NOMO-1 (cell line): ENCODE measurements around the gene MEIS2.

Experiments
- DNase-seq, 2 experiments: peaks; one replicate each; lab custom pipeline; 2025; ENCODE audit not compliant: unreplicated experiment in 2 of 2; lab: John Stamatoyannopoulos, UW

Gene MEIS2

DNA sequence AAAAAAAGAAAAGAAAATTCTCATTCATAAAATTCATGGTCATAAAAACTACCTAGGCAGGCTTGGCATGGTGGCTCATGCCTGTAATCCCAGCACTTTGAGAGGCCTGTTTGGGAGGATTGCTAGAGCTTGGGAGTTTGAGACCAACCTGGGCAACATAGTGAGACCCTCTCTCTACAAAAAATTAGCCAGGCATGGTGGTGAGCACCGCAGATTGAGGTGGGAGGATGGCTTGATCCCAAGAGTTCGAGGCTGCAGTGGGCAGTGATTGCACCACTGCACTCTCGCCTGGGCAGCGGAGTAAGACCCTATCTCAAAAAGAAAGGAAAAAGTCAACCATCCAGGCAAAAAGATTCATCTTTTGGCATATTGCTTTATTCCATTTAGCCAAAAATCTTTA lies 58.5 kb downstream of the MEIS2 start:
- no peak for DNase-seq

DNA sequence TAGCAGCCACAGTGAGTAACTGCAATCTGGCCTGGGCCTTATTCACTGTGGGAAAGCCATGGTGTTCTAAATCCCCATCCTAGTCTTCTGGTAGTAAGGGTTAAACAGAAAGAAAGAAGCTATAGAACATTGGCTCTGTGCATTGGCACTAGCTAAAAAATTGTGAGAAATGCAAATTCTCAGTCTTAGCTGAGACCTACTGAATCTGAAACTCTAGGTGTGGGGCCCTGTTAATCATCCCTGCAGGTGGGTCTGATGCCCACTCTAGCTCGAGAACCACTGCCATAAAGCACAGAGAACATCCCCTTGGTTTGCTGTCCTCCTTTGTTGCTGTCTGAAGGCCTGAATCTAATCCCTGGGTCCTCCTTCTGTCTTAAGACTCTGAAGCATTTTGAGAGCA lies 59.3 kb downstream of the MEIS2 start:
- no peak for DNase-seq

- DNase-seq, result no peak
Observed at GRCh38 chr15:37040072-37040742, 60.1 kb downstream of the MEIS2 start.

GRCh38 chr15:37038716-37039106 lies 61.6 kb downstream of the MEIS2 start:
- no peak for DNase-seq

DNA sequence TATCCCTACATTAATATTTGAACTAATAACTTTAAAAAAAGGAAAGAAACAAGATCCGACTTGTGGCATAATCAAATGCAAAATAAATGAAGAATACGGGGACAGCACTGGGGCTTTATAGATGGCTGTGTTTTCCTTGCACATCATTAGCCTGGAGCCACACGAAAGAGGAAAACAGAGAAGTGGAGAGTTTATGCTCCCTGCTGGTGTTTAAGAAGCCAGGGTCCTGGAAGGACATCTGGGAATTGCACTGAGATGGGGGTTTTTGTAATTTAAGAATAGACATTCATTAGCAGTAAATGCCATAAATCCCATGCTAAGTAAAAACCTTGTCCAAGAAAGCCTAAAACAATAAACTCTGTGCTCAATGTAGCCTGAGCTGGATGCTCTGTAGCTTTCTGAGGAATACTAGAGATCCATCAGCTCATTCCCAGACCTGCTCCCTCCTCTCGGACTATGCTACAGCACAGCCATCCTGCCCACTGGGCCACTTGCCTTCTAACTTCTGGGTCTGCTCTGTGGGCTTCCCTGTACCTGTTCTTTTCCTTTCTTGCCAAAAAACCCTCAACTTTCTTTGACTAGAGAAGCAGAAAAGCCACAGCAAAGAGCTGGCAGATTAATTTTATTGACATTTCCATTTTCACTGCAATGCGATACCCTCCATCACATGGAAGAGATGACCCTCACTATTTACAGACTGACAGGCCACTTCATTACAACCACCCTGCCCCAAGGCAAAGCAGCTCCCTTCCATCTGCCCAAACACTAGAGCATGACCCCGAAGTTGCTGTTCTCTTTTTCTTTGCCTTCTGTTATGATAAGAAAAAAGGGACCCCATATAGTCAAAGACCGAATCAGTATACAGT lies 62.3 kb downstream of the MEIS2 start:
- no peak for DNase-seq

DNA sequence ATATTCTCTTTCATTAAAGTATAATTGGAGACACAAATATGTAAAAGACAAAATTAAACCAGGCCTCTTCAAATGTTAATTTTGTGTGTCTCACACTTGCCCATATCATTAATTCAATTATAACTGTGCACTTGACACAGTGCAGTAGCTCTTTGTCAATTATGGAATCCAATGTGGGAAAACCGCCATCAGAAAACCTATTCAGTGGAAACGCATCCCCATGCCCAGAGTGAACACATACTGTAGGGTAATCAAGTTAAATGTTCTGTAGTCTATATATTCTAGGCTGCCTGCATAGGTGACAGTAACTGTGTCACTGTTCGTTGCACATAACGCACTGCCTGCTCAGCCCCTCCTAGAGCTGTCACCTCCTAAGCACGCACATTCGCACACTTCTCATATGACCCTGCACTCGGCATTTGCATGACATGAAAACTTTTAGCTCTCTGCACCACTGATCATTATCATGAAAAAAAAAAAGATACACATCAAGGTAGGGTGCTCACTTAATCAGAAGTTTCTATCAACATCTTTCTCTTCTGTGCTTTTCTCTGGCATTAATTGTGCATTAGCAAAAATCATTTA lies 63.2 kb downstream of the MEIS2 start:
- no peak for DNase-seq

DNA sequence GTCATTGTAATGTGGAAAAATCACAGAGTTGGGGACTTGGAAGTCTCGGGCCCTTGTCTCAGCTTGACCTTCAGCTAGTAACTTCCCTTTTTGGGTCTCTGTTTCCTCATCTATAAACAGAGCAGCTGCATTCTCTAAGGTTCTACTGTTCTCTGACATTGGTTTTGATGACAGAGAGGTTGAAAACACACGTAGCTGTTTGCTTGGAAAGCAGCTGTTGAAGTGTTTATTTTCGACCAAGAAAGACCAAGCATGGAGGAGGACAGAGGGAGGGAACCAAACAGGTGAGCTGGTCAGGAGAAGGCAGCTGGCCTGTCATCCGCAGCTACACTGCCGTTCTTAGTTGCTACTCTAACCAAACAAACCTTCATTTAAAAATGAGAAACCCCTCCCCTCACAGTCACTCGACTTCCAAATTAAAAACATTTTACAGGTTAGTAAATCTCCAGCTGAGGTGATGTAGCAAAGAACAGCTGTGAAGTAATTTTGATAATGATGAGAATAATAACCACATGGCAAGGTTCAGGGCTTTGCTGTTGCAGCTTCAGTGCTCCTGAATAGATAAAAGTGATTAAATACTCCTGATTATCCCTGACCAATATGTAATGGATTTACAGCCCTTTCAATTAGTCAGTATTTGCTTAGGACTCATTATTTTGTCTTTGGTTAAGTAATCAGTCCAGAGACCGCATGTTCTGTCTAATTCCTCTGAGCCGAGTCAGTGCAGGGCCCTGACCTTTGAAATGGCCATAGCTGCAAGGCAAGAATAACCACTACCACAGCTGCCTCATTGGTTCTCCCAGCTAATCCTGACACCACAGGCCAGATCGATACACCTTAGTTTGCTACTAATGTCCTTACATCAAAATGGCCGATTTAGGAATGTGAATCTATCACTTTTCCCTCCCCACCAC lies 65.3 kb downstream of the MEIS2 start:
- peak in 1 of 2 experiments; percentile 5 for DNase-seq

GRCh38 chr15:37034392-37034791 lies 66.0 kb downstream of the MEIS2 start:
- no peak for DNase-seq

GRCh38 chr15:37032091-37032775 lies 68.1 kb downstream of the MEIS2 start:
- no peak for DNase-seq

DNA sequence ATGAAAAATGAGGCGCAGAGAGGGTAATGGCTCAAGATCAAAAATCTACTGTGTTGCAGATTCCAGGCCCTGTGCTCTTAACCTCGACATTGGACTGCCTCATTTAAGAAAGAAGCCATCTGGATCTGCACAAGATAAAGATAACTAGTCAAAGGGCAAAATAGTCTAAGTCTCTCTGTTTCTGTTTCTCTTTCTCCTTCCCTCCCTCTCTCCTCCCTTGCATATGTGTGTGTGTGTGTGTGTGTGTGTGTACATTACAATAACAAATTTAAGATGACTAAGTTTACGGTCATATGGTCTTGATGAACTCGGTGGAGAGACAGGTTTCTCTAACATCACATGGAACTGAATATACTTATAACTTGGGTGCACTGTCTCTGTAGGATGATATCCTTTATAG lies 69.2 kb downstream of the MEIS2 start:
- no peak for DNase-seq

GRCh38 chr15:37028625-37029296 lies 71.6 kb downstream of the MEIS2 start:
- DNase-seq, result no peak

GRCh38 chr15:37020852-37021251 lies 79.5 kb downstream of the MEIS2 start:
- no peak for DNase-seq

GRCh38 chr15:37019479-37020433 lies 80.6 kb downstream of the MEIS2 start:
- no peak for DNase-seq

GRCh38 chr15:37017031-37017625 lies 83.2 kb downstream of the MEIS2 start:
- no peak for DNase-seq

DNA sequence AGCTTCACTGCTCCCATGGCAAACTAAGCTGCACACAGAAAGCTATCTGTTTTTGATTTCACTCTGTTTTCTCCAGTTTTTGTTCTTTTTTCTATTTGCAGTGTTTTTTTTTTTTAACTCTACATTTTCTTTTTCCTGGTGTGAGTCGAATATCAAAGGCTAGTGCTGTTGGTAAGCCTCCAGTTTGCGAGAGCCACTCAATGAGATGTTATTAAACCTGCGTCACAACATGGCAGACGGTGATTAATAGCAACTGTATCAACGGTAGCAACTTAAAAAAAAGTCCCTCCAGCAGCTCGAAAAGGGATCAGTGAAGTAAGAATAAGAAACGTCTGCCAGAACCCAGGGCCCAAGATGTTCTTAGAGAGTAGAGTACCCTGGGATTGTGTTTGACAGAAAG lies 84.1 kb downstream of the MEIS2 start:
- no peak for DNase-seq

GRCh38 chr15:37015451-37015850 lies 84.9 kb downstream of the MEIS2 start:
- DNase-seq, result no peak

GRCh38 chr15:37015035-37015434 lies 85.3 kb downstream of the MEIS2 start:
- DNase-seq, result no peak

DNA sequence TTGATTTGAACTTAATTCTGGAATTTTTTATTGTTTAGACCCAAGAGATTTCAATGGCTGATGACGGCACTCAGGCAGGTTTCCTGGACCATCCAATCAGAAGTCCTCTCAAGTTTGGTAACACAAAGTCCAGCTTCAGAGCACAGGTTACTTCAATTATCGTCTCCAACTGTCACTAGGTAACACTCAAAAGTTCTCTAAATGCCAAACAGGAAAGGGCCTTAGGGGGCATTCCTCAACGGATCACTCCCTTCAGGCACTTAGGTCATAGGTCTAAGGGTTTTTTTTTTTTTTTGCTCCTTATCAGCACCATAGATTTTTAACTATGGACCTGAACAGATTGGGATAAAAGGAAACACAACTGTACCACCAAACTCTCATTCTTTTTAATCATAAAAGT lies 85.8 kb downstream of the MEIS2 start:
- no peak for DNase-seq
